Epithelial cell of proximal tubule (primary cell): ENCODE data around the gene ZNF445. TPM values are rescaled to one million over a fixed set of nuclear protein-coding genes. Genes with fewer than 3 reads are reported as not detected.
"Not testable (repeated sequence)": the region's sequence is repeated elsewhere in the genome, so short reads cannot be mapped to it uniquely, and the experiment has no call there.

Experiments
- DNase-seq: peaks from one replicate; pipeline ENCODE4 v3.0.0-alpha.2; 2011; ENCODE audit warnings: low read depth
- H3K4me3 ChIP-seq: 2 replicates; pipeline ENCODE4 v1.5.1; 2011; ENCODE audit warnings: low read depth, mild to moderate bottlenecking, low read length
- total RNA-seq: library from RNA; depleted of rRNA; stranded (reverse); fragments of >200 nt; gene quantifications from 2 replicates; pipeline ENCODE4 v1.2.3, GENCODE V29; 2015
- TF ChIP-seq, protein P1 (sequence below): conservative IDR thresholded peaks from 2 replicates; pipeline ENCODE4 v1.5.1; 2012; ENCODE audit warnings: low read depth, mild to moderate bottlenecking, low read length

The ZNF445 gene
- total RNA-seq, 1 donor from 2014 or later, result 3.6 TPM

DNA sequence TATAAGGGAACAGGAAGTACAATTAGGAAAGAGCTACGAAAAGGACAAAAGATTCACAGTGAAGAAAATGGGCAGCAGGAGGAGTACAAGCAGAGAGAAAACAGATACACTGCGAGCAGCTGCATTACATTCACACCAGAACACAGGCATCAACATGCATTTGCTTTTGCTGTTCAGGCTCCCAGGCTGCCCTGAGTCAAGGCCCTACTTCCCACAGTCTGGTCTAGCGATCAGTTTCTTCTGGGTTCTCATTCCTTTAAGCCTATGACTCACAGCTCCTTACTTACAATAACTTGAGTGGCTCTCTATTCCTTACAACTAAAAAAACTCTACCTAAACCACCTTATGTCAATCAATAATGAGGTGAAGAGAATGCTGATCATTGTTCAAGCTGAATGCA, 24.5 kb upstream of the ZNF445 start:
- H3K4me3 ChIP-seq, result no peak overlapping the region
- DNase-seq, result no peak
- TF ChIP-seq, protein P1, sequence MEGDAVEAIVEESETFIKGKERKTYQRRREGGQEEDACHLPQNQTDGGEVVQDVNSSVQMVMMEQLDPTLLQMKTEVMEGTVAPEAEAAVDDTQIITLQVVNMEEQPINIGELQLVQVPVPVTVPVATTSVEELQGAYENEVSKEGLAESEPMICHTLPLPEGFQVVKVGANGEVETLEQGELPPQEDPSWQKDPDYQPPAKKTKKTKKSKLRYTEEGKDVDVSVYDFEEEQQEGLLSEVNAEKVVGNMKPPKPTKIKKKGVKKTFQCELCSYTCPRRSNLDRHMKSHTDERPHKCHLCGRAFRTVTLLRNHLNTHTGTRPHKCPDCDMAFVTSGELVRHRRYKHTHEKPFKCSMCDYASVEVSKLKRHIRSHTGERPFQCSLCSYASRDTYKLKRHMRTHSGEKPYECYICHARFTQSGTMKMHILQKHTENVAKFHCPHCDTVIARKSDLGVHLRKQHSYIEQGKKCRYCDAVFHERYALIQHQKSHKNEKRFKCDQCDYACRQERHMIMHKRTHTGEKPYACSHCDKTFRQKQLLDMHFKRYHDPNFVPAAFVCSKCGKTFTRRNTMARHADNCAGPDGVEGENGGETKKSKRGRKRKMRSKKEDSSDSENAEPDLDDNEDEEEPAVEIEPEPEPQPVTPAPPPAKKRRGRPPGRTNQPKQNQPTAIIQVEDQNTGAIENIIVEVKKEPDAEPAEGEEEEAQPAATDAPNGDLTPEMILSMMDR, result no peak

DNA sequence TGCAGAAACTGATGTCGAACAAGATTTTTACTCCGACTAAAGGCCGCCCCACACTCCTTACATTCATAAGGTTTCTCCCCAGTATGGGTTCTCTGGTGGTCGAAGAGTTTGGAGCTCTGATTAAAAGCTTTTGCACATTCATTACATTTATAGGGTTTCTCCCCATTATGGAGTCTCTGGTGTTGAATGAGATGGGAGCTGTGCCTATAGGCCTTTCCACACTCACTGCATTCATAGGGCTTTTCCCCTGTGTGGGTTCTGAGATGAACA, 22.4 kb upstream of the ZNF445 start:
- DNase-seq, H3K4me3 ChIP-seq: not testable (repeated sequence)

DNA sequence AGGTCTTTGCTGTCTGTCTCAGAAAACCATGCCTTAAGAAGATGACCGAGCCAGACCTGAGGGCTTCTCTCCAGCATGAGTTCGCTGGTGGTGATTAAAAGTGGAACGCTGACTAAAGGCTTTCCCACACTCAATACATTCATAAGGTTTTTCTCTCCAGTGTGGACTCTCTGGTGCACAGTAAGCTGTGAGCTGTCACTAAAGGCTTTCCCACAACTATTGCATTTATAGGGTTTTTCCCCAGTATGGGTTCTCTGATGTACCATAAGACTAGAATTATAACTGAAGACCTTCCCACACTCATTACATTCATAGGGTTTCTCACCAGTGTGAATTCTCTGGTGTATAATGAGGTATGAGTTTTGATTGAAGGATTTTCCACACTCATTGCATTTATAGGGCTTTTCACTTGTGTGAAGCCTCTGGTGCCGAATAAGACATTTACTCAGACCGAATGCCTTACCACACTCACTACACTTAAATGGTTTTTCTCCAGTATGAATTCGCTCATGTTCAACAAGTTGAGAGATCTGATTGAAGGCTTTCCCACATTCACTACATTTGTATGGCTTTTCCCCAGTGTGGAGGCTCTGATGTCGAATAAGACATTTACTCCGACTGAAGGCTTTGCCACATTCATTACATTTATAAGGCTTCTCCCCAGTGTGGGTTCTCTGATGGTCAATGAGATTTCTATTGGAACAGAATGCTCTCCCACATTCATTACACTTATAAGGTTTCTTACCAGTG, 21.9 kb upstream of the ZNF445 start:
- TF ChIP-seq, protein P1, result no peak
- no peak for DNase-seq
- H3K4me3 ChIP-seq, result no peak overlapping the region

DNA sequence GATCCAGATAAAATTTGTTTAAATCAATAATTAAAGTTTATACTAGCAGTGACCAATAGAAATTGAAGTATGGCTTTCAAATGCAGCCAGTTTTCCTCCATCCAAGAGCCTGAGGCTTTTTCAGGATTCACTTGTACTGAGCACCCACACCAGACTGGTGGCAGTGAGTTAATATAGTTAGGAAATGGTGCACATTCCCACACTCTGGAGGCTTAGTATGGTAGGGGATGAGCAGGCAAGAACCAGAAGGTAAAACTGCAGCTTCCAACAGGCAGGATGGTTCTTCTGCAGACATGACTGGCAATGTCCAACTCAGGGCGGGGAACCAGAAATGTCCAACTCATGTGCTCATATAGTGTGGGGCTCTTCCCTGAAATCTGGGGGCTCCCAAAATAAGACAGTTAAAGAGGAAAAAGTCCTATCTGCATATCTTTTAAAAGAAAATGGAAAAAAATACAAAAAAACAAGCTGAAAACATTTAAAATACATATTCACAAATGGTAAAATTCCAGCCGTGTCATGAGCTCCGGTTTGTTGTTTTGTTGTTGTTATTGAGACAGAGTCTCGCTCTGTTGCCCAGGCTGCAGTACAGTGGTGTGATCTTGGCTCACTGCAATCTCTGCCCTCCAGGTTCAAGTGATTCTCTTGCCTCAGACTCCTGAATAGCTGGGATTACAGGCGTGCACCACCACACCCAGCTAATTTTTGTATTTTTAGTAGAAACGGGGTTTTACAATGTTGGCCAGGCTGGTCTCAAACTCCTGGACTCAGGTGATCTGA, 18.4 kb upstream of the ZNF445 start:
- DNase-seq, result no peak
- H3K4me3 ChIP-seq, result no peak overlapping the region
- TF ChIP-seq, protein P1, result no peak

DNA sequence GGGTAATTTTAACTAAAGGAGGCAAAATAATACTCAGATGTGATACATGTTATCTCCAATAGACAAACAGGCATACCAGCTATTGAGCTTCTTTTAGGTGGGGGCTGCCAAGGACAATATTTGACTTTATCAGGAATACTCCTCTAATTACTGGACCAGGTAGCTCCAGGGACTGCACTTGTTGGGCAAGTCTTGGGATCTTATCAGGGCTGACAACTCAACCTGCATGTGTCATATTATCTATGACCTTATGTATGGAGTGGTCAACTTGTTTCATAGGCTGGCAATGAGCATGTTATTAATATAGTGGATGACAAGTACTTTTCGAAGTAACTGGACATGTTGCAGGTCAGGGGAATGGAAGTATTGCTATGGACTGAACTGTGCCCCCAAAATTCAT, 15.0 kb upstream of the ZNF445 start:
- DNase-seq, result no peak
- TF ChIP-seq, protein P1, result no peak

DNA sequence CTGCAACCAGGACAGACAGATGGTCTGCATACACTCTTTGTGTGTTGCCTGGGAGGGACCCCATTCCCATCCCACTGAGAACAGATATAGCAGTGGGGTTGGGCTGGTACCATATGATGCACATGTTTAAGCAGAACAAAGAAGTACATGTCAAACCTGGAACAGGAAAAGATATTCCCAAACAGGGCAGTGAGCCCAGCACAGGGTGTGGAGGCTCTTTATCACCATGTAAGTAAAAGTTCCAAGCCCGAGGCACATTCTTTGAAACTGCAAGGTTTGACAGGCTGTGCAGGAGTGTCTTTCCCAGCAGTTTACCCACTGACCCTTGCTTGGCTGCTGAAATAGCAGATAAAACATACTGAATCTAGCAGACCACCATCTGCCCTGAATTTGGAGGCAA, 5.3 kb upstream of the ZNF445 start:
- no peak for DNase-seq
- TF ChIP-seq, protein P1, result no peak
- no peak overlapping the region for H3K4me3 ChIP-seq

More for the DNA sequence above, 15.0 kb upstream of the ZNF445 start:
- no peak overlapping the region for H3K4me3 ChIP-seq

DNA sequence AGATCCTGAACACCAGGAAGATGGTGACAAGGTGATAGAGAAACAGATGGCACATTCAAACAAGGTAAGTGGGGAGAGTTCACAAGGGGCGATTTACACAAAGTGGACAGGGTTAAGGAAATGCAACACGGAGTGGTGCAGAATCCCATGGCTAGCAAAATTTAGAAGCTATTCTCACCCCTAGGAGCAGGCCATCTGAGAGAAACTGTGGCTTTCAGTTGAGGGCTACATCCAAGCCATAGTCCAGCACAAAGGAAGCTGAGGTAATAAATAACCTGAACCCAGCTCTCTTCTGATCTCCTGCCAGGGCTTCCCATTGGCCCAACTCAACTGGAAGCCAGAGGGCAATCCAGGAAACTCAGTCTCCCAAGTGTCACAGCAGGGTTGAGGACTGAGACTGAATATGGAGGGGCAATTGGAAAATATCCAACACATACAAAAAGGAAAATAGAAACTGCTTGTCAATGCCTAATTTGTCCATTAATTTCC, 1.2 kb upstream of the ZNF445 start:
- DNase-seq, result no peak
- TF ChIP-seq, protein P1, result no peak
- H3K4me3 ChIP-seq, result no peak overlapping the region
